Neuronal stem cell (in vitro differentiated cells): ENCODE results near the gene SH3D19.

Experiments
- DNase-seq: peaks from one replicate; pipeline ENCODE4 v3.0.0-alpha.2; 2013; ENCODE audit warnings: low spot score
- H2AFZ ChIP-seq: one replicate; pipeline ENCODE4 v1.6.1; 2013; ENCODE audit warnings: mild to moderate bottlenecking, low read length, inconsistent platforms
- H2AK5ac ChIP-seq: 2 replicates; pipeline ENCODE4 v1.6.1; 2013; ENCODE audit warnings: low read depth, mild to moderate bottlenecking, inconsistent platforms, low read length, moderate library complexity, mixed read lengths
- H2BK120ac ChIP-seq: 2 replicates; pipeline ENCODE4 v1.6.1; 2013; ENCODE audit warnings: low read depth, mild to moderate bottlenecking, inconsistent platforms, low read length, moderate library complexity, mixed read lengths
- H2BK12ac ChIP-seq: one replicate; pipeline ENCODE4 v1.6.1; 2013; ENCODE audit warnings: low read length, inconsistent platforms
- H2BK15ac ChIP-seq: 2 replicates; pipeline ENCODE4 v1.6.1; 2013; ENCODE audit warnings: mild to moderate bottlenecking, low read length, inconsistent platforms, mixed read lengths
- H2BK5ac ChIP-seq: one replicate; pipeline ENCODE4 v1.6.1; 2013; ENCODE audit warnings: inconsistent platforms, mild to moderate bottlenecking, low read length, moderate library complexity
- H3K14ac ChIP-seq: one replicate; pipeline ENCODE4 v1.6.1; 2013; ENCODE audit warnings: low read length, inconsistent platforms
- H3K18ac ChIP-seq: 2 replicates; pipeline ENCODE4 v1.6.1; 2013; ENCODE audit warnings: low read length, inconsistent platforms
- H3K23ac ChIP-seq: 2 replicates; pipeline ENCODE4 v1.6.1; 2013; ENCODE audit warnings: low read depth, mild to moderate bottlenecking, mixed read lengths, low read length, inconsistent platforms; ENCODE audit not compliant: poor library complexity
- H3K27ac ChIP-seq: replicated peaks from 3 replicates; pipeline ENCODE4 v1.5.1; 2013; ENCODE audit warnings: low read length, inconsistent platforms
- H3K27me3 ChIP-seq, 3 experiments: 2 replicates each; pipeline ENCODE4 v1.6.1; 2013; ENCODE audit warnings: low read length in 3 of 3, mild to moderate bottlenecking in 2 of 3, inconsistent platforms in 1 of 3, low read depth in 1 of 3, mixed read lengths in 1 of 3, moderate library complexity in 1 of 3; ENCODE audit not compliant: control insufficient read depth in 3 of 3, insufficient read depth in 3 of 3
- H3K36me3 ChIP-seq, 2 donors: replicated peaks in 1 of 2; 2 replicates each; pipeline ENCODE4 v1.6.1; 2013; ENCODE audit warnings: low read length in 2 of 2; ENCODE audit not compliant: control insufficient read depth in 2 of 2, insufficient read depth in 2 of 2
- H3K4ac ChIP-seq: 2 replicates; pipeline ENCODE4 v1.6.1; 2013; ENCODE audit warnings: inconsistent platforms, mild to moderate bottlenecking, low read length, moderate library complexity
- H3K4me1 ChIP-seq, 2 donors: 1 replicate in 1 of 2; 2 replicates in 1 of 2; pipeline ENCODE4 v1.6.1; 2013; ENCODE audit warnings: low read length in 2 of 2, low read depth in 1 of 2; ENCODE audit not compliant: control insufficient read depth in 2 of 2, insufficient read depth in 1 of 2
- H3K4me2 ChIP-seq: one replicate; pipeline ENCODE4 v1.6.1; 2013; ENCODE audit warnings: mild to moderate bottlenecking, low read length, inconsistent platforms; ENCODE audit not compliant: insufficient read depth, poor library complexity, severe bottlenecking
- H3K4me3 ChIP-seq, 2 donors: 2 replicates each; pipeline ENCODE4 v1.5.1; 2013; ENCODE audit warnings: low read length in 2 of 2, mild to moderate bottlenecking in 2 of 2, inconsistent platforms in 1 of 2, moderate library complexity in 1 of 2
- H3K79me1 ChIP-seq: one replicate; pipeline ENCODE4 v1.6.1; 2013; ENCODE audit warnings: low read depth, mild to moderate bottlenecking, inconsistent platforms, low read length, moderate library complexity
- H3K9ac ChIP-seq: one replicate; pipeline ENCODE4 v1.6.1; 2013; ENCODE audit warnings: mild to moderate bottlenecking, low read depth, low read length, inconsistent platforms; ENCODE audit not compliant: poor library complexity
- H3K9me3 ChIP-seq, 2 donors: replicated peaks in 1 of 2; 2 replicates each; pipeline versions ENCODE3 to v1.6.1; 2013; ENCODE audit warnings: low read length in 2 of 2, mild to moderate bottlenecking in 2 of 2, inconsistent platforms in 1 of 2, low read depth in 1 of 2, mixed read lengths in 1 of 2, moderate library complexity in 1 of 2; ENCODE audit not compliant: control insufficient read depth in 2 of 2, insufficient read depth in 1 of 2
- H4K8ac ChIP-seq: one replicate; pipeline ENCODE4 v1.6.1; 2013; ENCODE audit warnings: low read depth, mild to moderate bottlenecking, inconsistent platforms, low read length, moderate library complexity
- H4K91ac ChIP-seq: one replicate; pipeline ENCODE4 v1.6.1; 2013; ENCODE audit warnings: low read length, low read depth, mild to moderate bottlenecking, inconsistent platforms; ENCODE audit not compliant: poor library complexity
- WGBS, 2 donors: extraction: QIAGEN DNeasy Blood & Tissue Kit; methylation state at CpG; one replicate each; pipeline ENCODE4 v1.1.7; 2013; ENCODE audit warnings: missing lambda C conversion rate in 2 of 2, mixed read lengths in 1 of 2; ENCODE audit not compliant: insufficient read length in 2 of 2, insufficient replicate concordance in 1 of 2; ENCODE audit errors: extremely low coverage in 2 of 2; 5-methylcytosine and 5-hydroxymethylcytosine counted together

SH3D19 gene

DNA sequence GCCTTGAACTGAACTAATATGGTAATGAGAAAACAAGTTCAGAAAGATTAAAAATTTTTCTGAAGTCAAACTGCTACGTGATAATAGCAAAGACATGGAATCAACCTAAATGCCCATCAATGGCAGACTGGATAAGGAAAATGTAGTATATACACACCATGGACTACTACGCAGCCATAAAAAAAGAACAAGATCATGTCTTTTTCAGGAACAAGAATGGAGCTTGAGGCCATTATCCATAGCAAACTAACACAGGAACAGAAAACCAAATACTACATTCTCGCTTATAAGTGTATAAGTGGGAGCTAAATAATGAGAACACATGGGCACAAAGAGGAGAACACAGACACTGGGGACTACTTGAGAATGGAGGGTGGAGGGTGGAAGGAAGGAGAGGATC, 230.3 kb downstream of the SH3D19 start:
- Histone ChIP-seq H3K18ac (no peak overlapping the region), H3K79me1 (no peaks in the 10 kb centered on the region), H3K9ac (no peak overlapping the region), H3K4me1 (peaks cover 2% of the 10 kb centered on the region in 2 donors), H3K4me2 (no peak overlapping the region), H3K4ac (no peak overlapping the region), H2AFZ (no peak overlapping the region), H3K9me3 (no peaks in the 10 kb centered on the region), H2BK5ac (no peak overlapping the region), H3K27me3 (no peaks in the 10 kb centered on the region), H3K4me3 (no peak overlapping the region), H3K14ac (no peak overlapping the region), H3K27ac (no peak overlapping the region), H2BK120ac (no peak overlapping the region), H3K23ac (no peak overlapping the region), H4K8ac (no peak overlapping the region), H2AK5ac (no peak overlapping the region), H3K36me3 (peaks cover 2 to 3% of the 10 kb centered on the region in 2 donors), H2BK15ac (no peak overlapping the region), H4K91ac (no peak overlapping the region), H2BK12ac (no peak overlapping the region)
- no peak for DNase-seq
- WGBS, 2 donors = no CpG with 5 or more reads among the region's 3 CpGs

DNA sequence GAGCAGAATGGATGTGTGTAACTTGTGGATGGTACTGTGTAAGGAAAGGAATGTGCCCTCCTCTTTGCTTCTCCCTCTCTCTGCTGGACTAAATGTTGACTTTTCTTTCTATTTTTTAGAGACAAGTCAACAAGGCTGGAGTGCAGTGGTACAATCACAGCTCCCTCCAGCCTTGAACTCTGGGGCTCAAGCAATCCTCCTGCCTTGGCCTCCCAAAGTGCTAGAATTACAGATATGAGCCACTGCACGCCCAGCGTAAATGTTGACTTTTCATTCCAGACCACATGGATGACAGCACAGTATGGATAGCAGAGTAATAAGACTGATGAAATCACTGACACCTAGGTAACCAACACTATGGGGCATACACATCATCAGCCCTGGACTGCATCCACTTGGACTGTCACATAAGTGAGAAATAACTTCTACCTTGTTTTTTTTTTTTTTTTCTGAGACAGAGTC, 231.1 kb downstream of the SH3D19 start:
- no peak overlapping the region for H2BK15ac ChIP-seq
- H3K4me3 ChIP-seq = no peak overlapping the region
- no peak overlapping the region for H3K23ac ChIP-seq
- H4K91ac ChIP-seq = no peak overlapping the region
- no peak overlapping the region for H2BK5ac ChIP-seq
- H3K4me1 ChIP-seq = peaks cover 2% of the 10 kb centered on the region in 2 donors
- no peaks in the 10 kb centered on the region for H3K79me1 ChIP-seq
- H3K9me3 ChIP-seq = no peaks in the 10 kb centered on the region
- H2BK12ac ChIP-seq = no peak overlapping the region
- no peak overlapping the region for H4K8ac ChIP-seq
- H2BK120ac ChIP-seq = no peak overlapping the region
- no peak overlapping the region for H3K18ac ChIP-seq
- no peak overlapping the region for H3K9ac ChIP-seq
- no peak overlapping the region for H3K4me2 ChIP-seq
- H2AK5ac ChIP-seq = no peak overlapping the region
- no peak overlapping the region for H3K4ac ChIP-seq
- no peaks in the 10 kb centered on the region for H3K27me3 ChIP-seq
- no peak overlapping the region for H2AFZ ChIP-seq
- no peak for DNase-seq
- H3K27ac ChIP-seq = no peak overlapping the region
- WGBS, 2 donors = no CpG with 5 or more reads among the region's 2 CpGs
- no peaks in the 10 kb centered on the region for H3K36me3 ChIP-seq
- no peak overlapping the region for H3K14ac ChIP-seq

DNA sequence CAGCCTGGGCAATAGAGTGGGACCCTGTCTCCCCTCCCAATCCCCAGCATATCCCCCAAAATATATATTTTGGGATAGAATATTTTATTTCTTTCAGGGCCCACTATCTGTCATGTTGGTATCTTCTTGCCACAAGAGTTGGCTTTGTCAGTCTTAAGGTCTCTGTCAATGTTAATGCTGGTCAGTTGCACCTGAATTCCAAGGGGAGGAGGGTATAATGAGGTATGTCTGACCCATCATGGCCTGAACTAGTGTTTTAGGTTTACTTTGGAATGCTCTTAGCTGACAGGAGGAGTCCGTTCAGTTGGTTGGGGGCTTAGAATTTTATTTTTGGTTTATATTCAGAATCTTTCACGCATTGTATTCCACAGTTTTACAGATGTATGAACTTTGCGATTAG, 232.2 kb downstream of the SH3D19 start:
- no CpG with 5 or more reads among the region's 3 CpGs for WGBS, 2 donors
- no peak overlapping the region for H2BK15ac ChIP-seq
- H2BK120ac ChIP-seq = no peak overlapping the region
- H3K9ac ChIP-seq = no peak overlapping the region
- H3K36me3 ChIP-seq = no peaks in the 10 kb centered on the region
- H2BK12ac ChIP-seq = no peak overlapping the region
- H3K4me2 ChIP-seq = no peak overlapping the region
- H3K4me1 ChIP-seq = no peaks in the 10 kb centered on the region
- H3K14ac ChIP-seq = no peak overlapping the region
- no peak overlapping the region for H2AFZ ChIP-seq
- no peak overlapping the region for H3K4ac ChIP-seq
- H3K79me1 ChIP-seq = no peaks in the 10 kb centered on the region
- no peak overlapping the region for H3K27ac ChIP-seq
- no peak overlapping the region for H3K18ac ChIP-seq
- H3K27me3 ChIP-seq = no peaks in the 10 kb centered on the region
- H2AK5ac ChIP-seq = no peak overlapping the region
- no peak overlapping the region for H3K23ac ChIP-seq
- H3K9me3 ChIP-seq = no peaks in the 10 kb centered on the region
- H4K8ac ChIP-seq = no peak overlapping the region
- DNase-seq = no peak
- H4K91ac ChIP-seq = no peak overlapping the region
- no peak overlapping the region for H3K4me3 ChIP-seq
- H2BK5ac ChIP-seq = no peak overlapping the region

DNA sequence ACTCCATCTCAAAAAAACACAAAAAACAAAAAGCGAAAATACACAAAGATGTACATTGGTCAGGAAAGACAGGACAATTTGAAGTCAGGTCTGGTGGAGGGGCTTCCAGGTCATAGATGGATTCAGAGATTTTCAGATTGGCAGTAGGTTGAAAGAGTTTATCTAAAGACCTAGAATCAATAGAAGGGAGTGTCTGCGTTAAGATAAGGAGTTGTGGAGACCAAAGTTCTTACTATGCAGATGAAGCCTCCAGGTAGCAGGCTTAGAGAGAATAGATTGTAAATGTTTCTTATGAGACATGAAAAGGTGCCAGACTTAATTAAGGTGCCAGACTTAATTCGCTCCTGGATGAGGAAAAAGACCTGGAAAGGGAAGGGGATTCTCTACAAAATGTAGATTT, 232.9 kb downstream of the SH3D19 start:
- H3K36me3 ChIP-seq = no peaks in the 10 kb centered on the region
- H3K18ac ChIP-seq = no peak overlapping the region
- H2BK15ac ChIP-seq = no peak overlapping the region
- H3K14ac ChIP-seq = no peak overlapping the region
- H2AK5ac ChIP-seq = no peak overlapping the region
- H2AFZ ChIP-seq = no peak overlapping the region
- H3K79me1 ChIP-seq = no peaks in the 10 kb centered on the region
- no peaks in the 10 kb centered on the region for H3K4me1 ChIP-seq
- no peak for DNase-seq
- H4K8ac ChIP-seq = no peak overlapping the region
- no peak overlapping the region for H3K9ac ChIP-seq
- no peak overlapping the region for H4K91ac ChIP-seq
- no peak overlapping the region for H2BK12ac ChIP-seq
- no peak overlapping the region for H3K23ac ChIP-seq
- no peak overlapping the region for H3K27ac ChIP-seq
- WGBS, 2 donors = no CpG with 5 or more reads among the region's 3 CpGs
- no peak overlapping the region for H3K4ac ChIP-seq
- H3K4me3 ChIP-seq = no peak overlapping the region
- no peak overlapping the region for H2BK5ac ChIP-seq
- H3K9me3 ChIP-seq = no peaks in the 10 kb centered on the region
- H2BK120ac ChIP-seq = no peak overlapping the region
- no peaks in the 10 kb centered on the region for H3K27me3 ChIP-seq
- no peak overlapping the region for H3K4me2 ChIP-seq
